ENCODE measurements around the gene ZMIZ1.

DNA sequence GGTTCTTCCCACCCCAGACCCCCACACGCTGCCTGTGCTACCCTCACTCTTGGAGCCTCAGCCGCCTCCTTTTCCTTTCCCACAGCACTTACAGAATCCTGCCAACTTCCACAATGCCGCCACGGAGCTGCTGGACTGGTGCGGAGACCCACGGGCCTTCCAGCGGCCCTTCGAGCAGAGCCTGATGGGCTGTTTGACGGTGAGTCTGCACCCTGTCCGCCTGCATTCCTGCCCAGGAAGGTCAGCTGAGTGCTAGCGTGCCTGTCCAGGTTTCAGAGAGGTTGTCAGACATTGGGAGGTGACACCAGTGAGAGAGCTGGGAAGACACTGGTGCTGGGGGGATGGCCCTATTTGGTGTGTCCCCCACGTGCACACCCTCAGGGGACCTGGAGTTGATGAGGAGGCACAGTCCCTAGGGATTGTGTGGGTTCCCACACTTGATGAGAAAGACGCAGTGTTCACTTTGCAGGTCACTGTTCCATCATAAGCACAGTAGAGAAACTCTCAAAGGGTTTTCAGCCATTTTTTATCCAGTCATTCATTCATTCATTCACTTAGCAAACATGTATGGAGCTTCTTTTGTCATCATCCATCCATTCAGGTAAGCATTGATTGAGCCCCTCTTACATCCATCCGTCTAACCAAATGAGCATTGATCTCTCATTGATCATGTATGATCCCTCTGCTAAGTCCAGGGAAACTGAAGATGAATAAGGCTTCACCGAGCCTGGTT, 139.7 kb downstream of the ZMIZ1 start:
- TF ChIP-seq, protein P1, sequence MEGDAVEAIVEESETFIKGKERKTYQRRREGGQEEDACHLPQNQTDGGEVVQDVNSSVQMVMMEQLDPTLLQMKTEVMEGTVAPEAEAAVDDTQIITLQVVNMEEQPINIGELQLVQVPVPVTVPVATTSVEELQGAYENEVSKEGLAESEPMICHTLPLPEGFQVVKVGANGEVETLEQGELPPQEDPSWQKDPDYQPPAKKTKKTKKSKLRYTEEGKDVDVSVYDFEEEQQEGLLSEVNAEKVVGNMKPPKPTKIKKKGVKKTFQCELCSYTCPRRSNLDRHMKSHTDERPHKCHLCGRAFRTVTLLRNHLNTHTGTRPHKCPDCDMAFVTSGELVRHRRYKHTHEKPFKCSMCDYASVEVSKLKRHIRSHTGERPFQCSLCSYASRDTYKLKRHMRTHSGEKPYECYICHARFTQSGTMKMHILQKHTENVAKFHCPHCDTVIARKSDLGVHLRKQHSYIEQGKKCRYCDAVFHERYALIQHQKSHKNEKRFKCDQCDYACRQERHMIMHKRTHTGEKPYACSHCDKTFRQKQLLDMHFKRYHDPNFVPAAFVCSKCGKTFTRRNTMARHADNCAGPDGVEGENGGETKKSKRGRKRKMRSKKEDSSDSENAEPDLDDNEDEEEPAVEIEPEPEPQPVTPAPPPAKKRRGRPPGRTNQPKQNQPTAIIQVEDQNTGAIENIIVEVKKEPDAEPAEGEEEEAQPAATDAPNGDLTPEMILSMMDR (IDR thresholded peaks at IDR 0.05): no peak
- TF ChIP-seq POLR2A (IDR thresholded peaks at IDR 0.05): no peak

Measured in body of pancreas (tissue), 4 donors.